ENCODE data around the gene SHC4.
"Not testable (repeated sequence)": the region's sequence is repeated elsewhere in the genome, so short reads cannot be mapped to it uniquely, and the experiment has no call there.

SHC4 gene

GRCh38 chr15:48928877-48929538, 34.7 kb downstream of the SHC4 start:
- DNase-seq (ENCODE audit: low read depth in 2 of 2, low spot score in 1 of 2) = no peak

GRCh38 chr15:48925714-48926223, 38.0 kb downstream of the SHC4 start:
- DNase-seq (ENCODE audit: low read depth in 2 of 2, low spot score in 1 of 2) = no peak

GRCh38 chr15:48924528-48925393, 39.0 kb downstream of the SHC4 start:
- DNase-seq (ENCODE audit: low read depth in 2 of 2, low spot score in 1 of 2) = no peak

GRCh38 chr15:48922046-48922445, 41.7 kb downstream of the SHC4 start:
- no peak for DNase-seq (ENCODE audit: low read depth in 2 of 2, low spot score in 1 of 2)

GRCh38 chr15:48916721-48917120, 47.0 kb downstream of the SHC4 start:
- no peak for DNase-seq (ENCODE audit: low read depth in 2 of 2, low spot score in 1 of 2)

- no peak for DNase-seq (ENCODE audit: low read depth in 2 of 2, low spot score in 1 of 2)
These were observed 47.9 kb downstream of the SHC4 start for GRCh38 chr15:48915861-48916260.

- no peak for DNase-seq (ENCODE audit: low read depth in 2 of 2, low spot score in 1 of 2)
These were observed 49.0 kb downstream of the SHC4 start for GRCh38 chr15:48914717-48915116.

- DNase-seq (ENCODE audit: low read depth in 2 of 2, low spot score in 1 of 2) = no peak
These were observed 50.6 kb downstream of the SHC4 start for GRCh38 chr15:48913141-48913540.

GRCh38 chr15:48910554-48910953, 53.2 kb downstream of the SHC4 start:
- DNase-seq (ENCODE audit: low read depth in 2 of 2, low spot score in 1 of 2) = not testable (repeated sequence)

GRCh38 chr15:48909313-48909712, 54.4 kb downstream of the SHC4 start:
- not testable (repeated sequence) for DNase-seq (ENCODE audit: low read depth in 2 of 2, low spot score in 1 of 2)

GRCh38 chr15:48905847-48906246, 57.9 kb downstream of the SHC4 start:
- no peak for DNase-seq (ENCODE audit: low read depth in 2 of 2, low spot score in 1 of 2)

GRCh38 chr15:48905216-48905615, 58.5 kb downstream of the SHC4 start:
- no peak for DNase-seq (ENCODE audit: low read depth in 2 of 2, low spot score in 1 of 2)

GRCh38 chr15:48904758-48905157, 59.0 kb downstream of the SHC4 start:
- no peak for DNase-seq (ENCODE audit: low read depth in 2 of 2, low spot score in 1 of 2)

GRCh38 chr15:48899793-48900192, 63.9 kb downstream of the SHC4 start:
- DNase-seq (ENCODE audit: low read depth in 2 of 2, low spot score in 1 of 2) = no peak

- no peak for DNase-seq (ENCODE audit: low read depth in 2 of 2, low spot score in 1 of 2)
These were observed 65.3 kb downstream of the SHC4 start for GRCh38 chr15:48898446-48898845.

GRCh38 chr15:48898032-48898431, 65.7 kb downstream of the SHC4 start:
- no peak for DNase-seq (ENCODE audit: low read depth in 2 of 2, low spot score in 1 of 2)

GRCh38 chr15:48896869-48897814, 66.6 kb downstream of the SHC4 start:
- DNase-seq (ENCODE audit: low read depth in 2 of 2, low spot score in 1 of 2) = no peak

GRCh38 chr15:48893311-48893710, 70.4 kb downstream of the SHC4 start:
- DNase-seq (ENCODE audit: low read depth in 2 of 2, low spot score in 1 of 2) = no peak

- no peak for DNase-seq (ENCODE audit: low read depth in 2 of 2, low spot score in 1 of 2)
These were observed 72.4 kb downstream of the SHC4 start for GRCh38 chr15:48891232-48891765.

GRCh38 chr15:48890375-48890972, 73.2 kb downstream of the SHC4 start:
- no peak for DNase-seq (ENCODE audit: low read depth in 2 of 2, low spot score in 1 of 2)

- DNase-seq (ENCODE audit: low read depth in 2 of 2, low spot score in 1 of 2) = no peak
These were observed 73.8 kb downstream of the SHC4 start for GRCh38 chr15:48889925-48890324.
